ENCODE results near the gene DUSP16.

DNA sequence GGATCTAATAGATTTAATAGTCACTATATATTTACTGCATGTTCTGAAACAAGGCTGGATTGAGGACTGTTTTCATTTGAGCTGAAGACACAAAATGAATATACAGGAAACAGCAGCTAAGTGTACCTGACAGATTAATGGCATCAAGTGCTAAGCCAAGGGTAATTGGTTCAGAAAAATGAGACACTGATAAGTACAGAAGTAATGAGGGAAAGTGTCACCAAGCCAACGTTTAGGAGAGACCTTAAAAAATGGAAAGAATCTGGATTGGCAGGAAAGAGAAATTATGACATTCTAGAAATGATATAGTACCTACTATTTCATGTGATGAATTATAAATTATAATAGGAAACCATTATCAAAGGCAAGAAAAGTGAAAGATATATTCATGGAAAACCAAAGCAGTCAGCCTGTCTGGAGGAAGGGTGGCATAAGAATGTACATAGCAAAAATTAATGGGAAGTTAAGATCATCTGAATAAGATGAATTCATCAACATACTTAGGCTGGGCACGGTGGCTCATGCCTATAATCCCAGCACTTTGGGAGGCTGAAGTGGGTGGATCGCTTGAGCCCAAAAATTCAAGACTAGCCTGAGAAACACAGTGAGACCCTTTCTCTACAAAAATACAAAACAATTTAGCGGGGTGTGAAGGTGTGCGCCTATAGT, 21.0 kb upstream of the DUSP16 start:
- TF ChIP-seq POLR2A (IDR thresholded peaks at IDR 0.05) = no peak
- TF ChIP-seq, protein P1, sequence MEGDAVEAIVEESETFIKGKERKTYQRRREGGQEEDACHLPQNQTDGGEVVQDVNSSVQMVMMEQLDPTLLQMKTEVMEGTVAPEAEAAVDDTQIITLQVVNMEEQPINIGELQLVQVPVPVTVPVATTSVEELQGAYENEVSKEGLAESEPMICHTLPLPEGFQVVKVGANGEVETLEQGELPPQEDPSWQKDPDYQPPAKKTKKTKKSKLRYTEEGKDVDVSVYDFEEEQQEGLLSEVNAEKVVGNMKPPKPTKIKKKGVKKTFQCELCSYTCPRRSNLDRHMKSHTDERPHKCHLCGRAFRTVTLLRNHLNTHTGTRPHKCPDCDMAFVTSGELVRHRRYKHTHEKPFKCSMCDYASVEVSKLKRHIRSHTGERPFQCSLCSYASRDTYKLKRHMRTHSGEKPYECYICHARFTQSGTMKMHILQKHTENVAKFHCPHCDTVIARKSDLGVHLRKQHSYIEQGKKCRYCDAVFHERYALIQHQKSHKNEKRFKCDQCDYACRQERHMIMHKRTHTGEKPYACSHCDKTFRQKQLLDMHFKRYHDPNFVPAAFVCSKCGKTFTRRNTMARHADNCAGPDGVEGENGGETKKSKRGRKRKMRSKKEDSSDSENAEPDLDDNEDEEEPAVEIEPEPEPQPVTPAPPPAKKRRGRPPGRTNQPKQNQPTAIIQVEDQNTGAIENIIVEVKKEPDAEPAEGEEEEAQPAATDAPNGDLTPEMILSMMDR (IDR thresholded peaks at IDR 0.05) = no peak
